NT2/D1 (cell line): ENCODE results near the gene ARHGAP10.

Experiments used
- SUZ12 ChIP-seq: IDR thresholded peaks from 2 replicates; pipeline ENCODE4 v1.6.1; 2011; ENCODE audit not compliant: insufficient read length, insufficient read depth; ENCODE audit errors: extremely low read depth
- ZNF274 ChIP-seq: IDR thresholded peaks from 2 replicates; pipeline ENCODE4 v1.6.1; 2011; ENCODE audit warnings: mild to moderate bottlenecking, low read depth, low read length

DNA sequence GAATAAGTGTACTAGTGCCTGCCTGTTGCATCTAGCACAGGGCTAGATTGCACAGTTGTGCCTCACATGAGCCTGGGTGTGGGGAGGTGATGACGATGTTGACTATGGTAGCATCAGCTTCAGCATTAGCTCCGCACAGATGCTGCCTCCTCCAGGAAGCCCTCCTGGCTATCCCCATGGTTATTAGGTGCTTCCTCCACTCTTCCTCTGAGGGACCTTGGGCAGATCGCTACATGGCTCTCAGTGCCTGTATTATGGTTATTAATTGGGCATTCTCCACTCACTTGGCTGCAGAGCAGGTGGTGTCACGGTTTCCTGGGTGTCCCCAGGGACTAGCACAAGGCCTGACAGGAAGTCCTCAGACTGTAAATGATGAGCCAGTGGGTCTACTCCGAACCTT, 325.6 kb downstream of the ARHGAP10 start:
- TF ChIP-seq ZNF274 (no peak), SUZ12 (no peak)
